HFF-Myc (cell line): ENCODE measurements around the gene UBAP2L.
"Not testable (repeated sequence)": the region's sequence is repeated elsewhere in the genome, so short reads cannot be mapped to it uniquely, and the experiment has no call there.

ENCODE experiments used
- DNase-seq: peaks from one replicate; pipeline ENCODE4 v3.0.0-alpha.2; 2011; ENCODE audit warnings: low read depth; ENCODE audit errors: extremely low read depth
- H3K4me3 ChIP-seq: replicated peaks from 2 replicates; pipeline ENCODE4 v1.5.1; 2011; ENCODE audit warnings: low read depth, mild to moderate bottlenecking, control low read depth, low read length
- CTCF ChIP-seq: IDR thresholded peaks from 2 replicates; pipeline ENCODE4 v1.5.1; 2012; ENCODE audit warnings: mild to moderate bottlenecking, low read depth, low read length, control low read depth; ENCODE audit errors: missing control alignments

Gene UBAP2L

GRCh38 chr1:154225370-154225769 lies 4.6 kb downstream of the UBAP2L start:
- no peak for TF ChIP-seq CTCF
- H3K4me3 ChIP-seq = no peak overlapping the region
- no peak for DNase-seq

- H3K4me3 ChIP-seq, DNase-seq: not testable (repeated sequence)
These were observed 10.4 kb downstream of the UBAP2L start for GRCh38 chr1:154231112-154231511.

GRCh38 chr1:154233127-154233526 lies 12.4 kb downstream of the UBAP2L start:
- DNase-seq, H3K4me3 ChIP-seq: not testable (repeated sequence)

GRCh38 chr1:154236855-154237254 lies 16.1 kb downstream of the UBAP2L start:
- DNase-seq = no peak
- TF ChIP-seq CTCF = no peak

GRCh38 chr1:154237435-154237834 lies 16.7 kb downstream of the UBAP2L start:
- TF ChIP-seq CTCF = no peak
- no peak overlapping the region for H3K4me3 ChIP-seq
- DNase-seq = no peak

More at GRCh38 chr1:154236855-154237254, 16.1 kb downstream of the UBAP2L start:
- no peak overlapping the region for H3K4me3 ChIP-seq

GRCh38 chr1:154237880-154238506 lies 17.2 kb downstream of the UBAP2L start:
- no peak for TF ChIP-seq CTCF
- no peak overlapping the region for H3K4me3 ChIP-seq
- DNase-seq = no peak

- DNase-seq = no peak
- no peak for TF ChIP-seq CTCF
- H3K4me3 ChIP-seq = no peak overlapping the region
These were observed 18.7 kb downstream of the UBAP2L start for GRCh38 chr1:154239491-154239890.

GRCh38 chr1:154240294-154240833 lies 19.6 kb downstream of the UBAP2L start:
- no peak for DNase-seq
- no peak for TF ChIP-seq CTCF
- H3K4me3 ChIP-seq = no peak overlapping the region
